Endothelial cell of umbilical vein (primary cell): ENCODE results near the gene FANCG. TPM values are rescaled to one million over a fixed set of nuclear protein-coding genes. Genes with fewer than 3 reads are reported as not detected.
A peak's percentile ranks its signal among the peaks of the same experiment; 100 is the strongest.

ENCODE experiments used
- BruUV-seq: library from RNA; stranded (reverse); fragments of 400-500 nt; replicated peaks from 2 replicates; lab custom pipeline; 2021; lab: Mats Ljungman, UMichigan
- CTCF ChIA-PET: fragments of 300-600, 350-600 bp; sonication (Branson Sonifier 250); formaldehyde crosslinking; loops from one replicate; lab custom pipeline; 2021; ENCODE audit warnings: antibody characterized with exemption, inconsistent platforms; lab: Charles Lee
- POLR2A ChIA-PET: fragments of 300-600, 350-600 bp; sonication (Branson Sonifier 250); formaldehyde crosslinking; loops from one replicate; lab custom pipeline; 2021; ENCODE audit warnings: antibody characterized with exemption, inconsistent platforms; lab: Charles Lee
- DNase-seq: peaks from one replicate; pipeline ENCODE4 v3.0.0-alpha.2; 2011; ENCODE audit warnings: low read depth, low spot score
- FAIRE-seq: peaks from 2 replicates; lab custom pipeline; 2011; peaks lifted over from hg19 to GRCh38; lab: Jason Lieb, UNC
- H2AFZ ChIP-seq: 2 replicates; pipeline ENCODE4 v1.6.0; 2012; ENCODE audit warnings: low read depth, low read length, control low read depth, inconsistent platforms
- H3K27ac ChIP-seq: 2 replicates; pipeline ENCODE4 v1.5.1; 2011; ENCODE audit warnings: low read depth, mild to moderate bottlenecking, control low read depth, low read length, moderate library complexity; ENCODE audit not compliant: insufficient read depth
- H3K27me3 ChIP-seq, 2 experiments: 2 replicates each; pipeline versions ENCODE4 v1.6.0 to v1.6.1; 2011; ENCODE audit warnings: low read length in 2 of 2, mixed read lengths in 1 of 2; ENCODE audit not compliant: control insufficient read depth in 2 of 2, insufficient read depth in 2 of 2
- H3K36me3 ChIP-seq, 2 experiments: 2 replicates in 1 of 2; 3 replicates in 1 of 2; pipeline ENCODE4 v1.5.1; 2011; ENCODE audit warnings: low read length in 2 of 2, mild to moderate bottlenecking in 1 of 2, moderate library complexity in 1 of 2; ENCODE audit not compliant: control insufficient read depth in 2 of 2, insufficient read depth in 2 of 2; ENCODE audit errors: extremely low read depth in 1 of 2
- H3K4me1 ChIP-seq: 3 replicates; pipeline ENCODE4 v1.5.1; 2011; ENCODE audit warnings: mild to moderate bottlenecking, low read length; ENCODE audit not compliant: control insufficient read depth, insufficient read depth; ENCODE audit errors: extremely low read depth
- H3K4me2 ChIP-seq: 2 replicates; pipeline ENCODE4 v1.6.1; 2011; ENCODE audit warnings: low read length, control low read depth, mixed read lengths; ENCODE audit not compliant: insufficient read depth
- H3K4me3 ChIP-seq, 3 experiments: fragments of 200-600 bp in 1 of 3; sonication (generic), shearing (Covaris generic) in 1 of 3; replicated peaks in 1 of 3; 2 replicates each; pipeline ENCODE4 v1.5.1; 2011 to 2016; ENCODE audit warnings: control low read depth in 3 of 3, low read length in 3 of 3, mild to moderate bottlenecking in 2 of 3, inconsistent platforms in 1 of 3, low read depth in 1 of 3, moderate library complexity in 1 of 3; ENCODE audit not compliant: insufficient read depth in 1 of 3
- H3K79me2 ChIP-seq: 2 replicates; pipeline ENCODE4 v1.6.0; 2012; ENCODE audit warnings: low read length, inconsistent platforms; ENCODE audit not compliant: control insufficient read depth, insufficient read depth
- H3K9ac ChIP-seq: replicated peaks from 2 replicates; pipeline ENCODE3; 2011; ENCODE audit warnings: low read length, control low read depth; ENCODE audit not compliant: insufficient read depth; ENCODE audit errors: extremely low read depth
- H3K9me1 ChIP-seq: replicated peaks from 3 replicates; pipeline ENCODE4 v1.6.0; 2011; ENCODE audit warnings: mild to moderate bottlenecking, low read length; ENCODE audit not compliant: control insufficient read depth, insufficient read depth; ENCODE audit errors: extremely low read depth
- H3K9me3 ChIP-seq: replicated peaks from 2 replicates; pipeline ENCODE4 v1.5.1; 2012; ENCODE audit warnings: low read length, inconsistent platforms; ENCODE audit not compliant: control insufficient read depth, insufficient read depth
- H4K20me1 ChIP-seq: replicated peaks from 2 replicates; pipeline ENCODE3; 2011; ENCODE audit warnings: mild to moderate bottlenecking, low read length; ENCODE audit not compliant: control insufficient read depth, insufficient read depth; ENCODE audit errors: extremely low read depth
- EZH2 ChIP-seq: IDR thresholded peaks from 2 replicates; pipeline ENCODE4 v1.6.1; 2012; ENCODE audit warnings: borderline replicate concordance, low read depth, mild to moderate bottlenecking, moderate library complexity, low read length, inconsistent platforms; ENCODE audit not compliant: severe bottlenecking
- FOS ChIP-seq: IDR thresholded peaks from 2 replicates; pipeline ENCODE4 v1.6.1; 2011; ENCODE audit warnings: mild to moderate bottlenecking, low read length, moderate library complexity, borderline replicate concordance; ENCODE audit not compliant: insufficient read depth
- GATA2 ChIP-seq: IDR thresholded peaks from 2 replicates; pipeline ENCODE4 v1.7.0; 2011; ENCODE audit warnings: low read depth, mild to moderate bottlenecking, moderate library complexity, mixed read lengths, low read length; ENCODE audit not compliant: insufficient read length, insufficient read depth
- JUN ChIP-seq: IDR thresholded peaks from 2 replicates; pipeline ENCODE4 v1.6.1; 2011; ENCODE audit warnings: borderline replicate concordance, low read depth; ENCODE audit not compliant: insufficient read length, insufficient read depth
- MYC ChIP-seq: IDR thresholded peaks from one replicate; pipeline ENCODE4 v1.6.1; 2011; ENCODE audit warnings: mild to moderate bottlenecking, low read depth, low read length
- POLR2A ChIP-seq: IDR thresholded peaks from 2 replicates; pipeline ENCODE4 v1.6.1; 2012; ENCODE audit warnings: low read depth, mild to moderate bottlenecking, control low read depth, low read length
- POLR2AphosphoS5 ChIP-seq: IDR thresholded peaks from 2 replicates; pipeline ENCODE4 v1.6.1; 2012; ENCODE audit warnings: low read depth, mild to moderate bottlenecking, control low read depth, low read length, moderate library complexity; ENCODE audit not compliant: insufficient read depth
- dilution Hi-C: fragments of 300-500 bp; cut with MboI; formaldehyde crosslinking; loops from one replicate; pipeline ENCODE4 v1.15.0; 2019; ENCODE audit warnings: low sequenced_read_pairs; ENCODE audit not compliant: extremely low pct_ligation_motif_present
- intact Hi-C: fragments of 100-400 bp; cut with micrococcal nuclease; formaldehyde crosslinking; loops from one replicate; pipeline ENCODE4 v1.10.0; 2022
- polyA plus RNA-seq, 4 experiments: library from polyadenylated mRNA; depleted of rRNA in 3 of 4; stranded (reverse) in 3 of 4; unstranded in 1 of 4; fragments of >200 nt; gene quantifications; 2 replicates each; pipeline versions ENCODE4 v1.2.1 to v1.2.3, GENCODE V29; 2011 to 2012; ENCODE audit warnings: missing spikeins in 1 of 4
- total RNA-seq: library from RNA; stranded (reverse); gene quantifications from 2 replicates; pipeline ENCODE4 v1.2.3, GENCODE V29; 2021

Gene FANCG
- total and polyA plus RNA-seq, 2 donors (not counting 3 experiments of a cell fraction or from before 2014, with no cell fraction given): 31.6 to 58.0 TPM

- H3K4me3 ChIP-seq: peak overlapping the region; percentile 37 to 76 (median 67)
- no peaks in the 10 kb centered on the region for H3K9me1 ChIP-seq
- dilution Hi-C loops: no loop called here
- peak overlapping the region; percentile 94 for H3K9ac ChIP-seq
- no peaks in the 10 kb centered on the region for H3K9me3 ChIP-seq
- no peaks in the 10 kb centered on the region for H3K36me3 ChIP-seq
- DNase-seq (peak; percentile 47), FAIRE-seq (no peak)
- BruUV-seq: TSS peak; percentile 53
- peak; percentile 74 for TF ChIP-seq POLR2AphosphoS5
- no peak for TF ChIP-seq GATA2
- peak; percentile 76 for TF ChIP-seq POLR2A
- ChIA-PET CTCF (interaction anchor here (0.6 to 4.6 kb wide), 24 partner anchors 12 to 496 kb away, joined by 3 to 109 read pairs (median 7); partner anchors contain the start of genes PIGO, STOML2 and UNC13B), POLR2A (interaction anchor here (0.7 to 1.9 kb wide), 8 partner anchors 35 to 308 kb away, joined by 3 to 8 read pairs (median 6); partner anchors contain the start of genes FANCG, UNC13B and VCP)
- peak overlapping the region; percentile 90 for H3K4me2 ChIP-seq
- H2AFZ ChIP-seq: peak overlapping the region; percentile 54
- no peaks in the 10 kb centered on the region for H3K27me3 ChIP-seq
- H3K4me1 ChIP-seq: peaks cover 44% of the 10 kb centered on the region
- H3K27ac ChIP-seq: peak overlapping the region; percentile 96
- no peaks in the 10 kb centered on the region for H4K20me1 ChIP-seq
- H3K79me2 ChIP-seq: peaks cover 19% of the 10 kb centered on the region
- intact Hi-C loops: loop anchor here (1.0 to 5.0 kb wide), 3 partner anchors 43 to 487 kb away; partner anchors contain the start of gene VCP
Measured at GRCh38 chr9:35114840-35115628, 35.3 kb upstream of the FANCG start.

DNA sequence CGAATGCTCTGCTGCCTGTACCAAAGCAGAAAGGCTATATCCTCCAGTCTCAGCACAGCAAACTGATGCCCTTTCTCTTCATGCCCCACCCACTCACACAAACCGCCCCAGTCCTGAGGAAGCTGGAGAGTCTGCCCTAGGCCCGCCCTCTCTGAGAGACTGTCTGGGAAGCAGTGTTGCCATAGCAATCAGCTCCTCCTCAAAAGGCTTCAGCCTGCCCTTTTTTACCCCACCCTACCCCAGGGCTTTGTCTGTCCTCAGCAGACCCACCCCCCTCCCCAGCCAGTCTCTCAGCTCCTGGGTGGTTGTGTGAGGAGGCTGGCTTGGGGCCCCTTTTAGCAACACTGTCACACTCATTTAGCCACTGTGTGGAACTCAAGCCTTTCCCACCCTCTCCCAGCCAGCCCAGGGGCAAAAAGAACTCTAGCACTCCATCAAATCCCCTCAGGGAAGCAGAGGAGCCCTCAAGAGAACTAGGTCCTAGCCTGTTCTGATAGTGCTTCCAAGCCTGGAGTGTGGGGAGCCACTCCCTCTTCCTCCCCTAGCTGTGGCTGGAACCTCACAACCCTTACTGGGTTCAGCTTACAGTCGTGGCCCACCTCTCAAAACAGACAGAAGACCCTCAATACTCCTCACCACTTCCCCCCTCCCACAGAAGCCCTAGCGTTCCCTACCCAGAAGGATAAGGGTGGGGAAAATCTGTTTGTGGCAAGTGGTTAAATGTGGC, 34.5 kb upstream of the FANCG start:
- H3K4me2 ChIP-seq: peak overlapping the region; percentile 90
- H3K79me2 ChIP-seq: peaks cover 27% of the 10 kb centered on the region
- no peaks in the 10 kb centered on the region for H3K27me3 ChIP-seq
- peak overlapping the region; percentile 54 for H2AFZ ChIP-seq
- H3K4me3 ChIP-seq: peak overlapping the region; percentile 37 to 76 (median 67)
- dilution Hi-C loops: no loop called here
- H3K9me3 ChIP-seq: no peaks in the 10 kb centered on the region
- TF ChIP-seq FOS (no peak), MYC (no peak), EZH2 (no peak), JUN (no peak)
- ChIA-PET CTCF (interaction anchor here (0.6 to 4.6 kb wide), 14 partner anchors 11 to 497 kb away, joined by 3 to 83 read pairs (median 7); partner anchors contain the start of genes PIGO, STOML2, UNC13B and VCP), POLR2A (interaction anchor here (0.8 to 1.9 kb wide), 5 partner anchors 34 to 309 kb away, joined by 3 to 8 read pairs (median 5); partner anchors contain the start of genes FANCG, UNC13B and VCP)
- DNase-seq: peak; percentile 87
- intact Hi-C loops: loop anchor here (1.0 to 5.0 kb wide), 3 partner anchors 42 to 488 kb away; partner anchors contain the start of gene VCP
- TSS peak; percentile 98 for BruUV-seq
- H3K9me1 ChIP-seq: no peaks in the 10 kb centered on the region
- no peaks in the 10 kb centered on the region for H4K20me1 ChIP-seq
- H3K4me1 ChIP-seq: peaks cover 52% of the 10 kb centered on the region
- H3K9ac ChIP-seq: peak overlapping the region; percentile 94
- FAIRE-seq: peak; percentile 99
- H3K36me3 ChIP-seq: no peaks in the 10 kb centered on the region
- H3K27ac ChIP-seq: peak overlapping the region; percentile 96
